ENCODE results near the gene DUSP10. TPM values are rescaled to one million over a fixed set of nuclear protein-coding genes. Genes with fewer than 3 reads are reported as not detected.

DUSP10 gene
- total RNA-seq, 1 experiment from 2014 or later: 15.9 TPM

DNA sequence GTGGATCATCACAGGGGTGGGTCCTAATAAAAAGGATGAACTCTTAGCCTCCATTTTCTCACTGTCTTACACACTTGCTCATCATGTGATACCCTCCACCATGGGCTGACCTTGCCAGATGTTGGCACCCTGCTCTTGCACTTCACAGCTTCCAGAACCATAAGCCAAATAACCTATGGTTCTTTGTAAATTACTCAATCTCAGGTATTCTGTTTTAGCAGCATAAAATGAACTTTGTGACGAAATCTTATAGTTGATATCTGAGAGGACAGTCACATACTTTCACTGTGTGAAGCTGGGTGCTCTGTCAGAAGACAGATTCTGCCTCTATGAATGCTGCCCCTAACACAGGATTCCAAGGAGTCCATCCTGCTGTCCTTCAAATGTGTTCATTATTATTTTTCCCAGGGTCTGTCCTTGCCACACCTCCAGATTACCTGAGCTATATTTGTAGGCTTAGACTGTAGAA is 13.8 kb downstream of the DUSP10 start:
- DNase-seq (ENCODE audit: unreplicated experiment): no peak
- Mint-ChIP-seq H3K27ac (ENCODE audit: low read depth, unreplicated experiment) (peak overlapping the region; percentile 82), H3K9me3 (ENCODE audit: unreplicated experiment) (no peaks in the 10 kb centered on the region), H3K36me3 (ENCODE audit: insufficient read depth, unreplicated experiment) (no peaks in the 10 kb centered on the region), H3K27me3 (ENCODE audit: insufficient read depth, unreplicated experiment) (no peaks in the 10 kb centered on the region), H3K4me3 (ENCODE audit: unreplicated experiment) (no peak overlapping the region), H3K4me1 (ENCODE audit: insufficient read depth, unreplicated experiment) (peaks cover 55% of the 10 kb centered on the region)
- ChIA-PET POLR2A (interaction anchor here (0.6 to 6.7 kb wide), 3 partner anchors 14 to 1378 kb away, joined by 4 to 133 read pairs (median 5); partner anchors contain the start of gene DUSP10), CTCF (interaction anchor here (0.7 to 2.2 kb wide), 6 partner anchors 13 to 727 kb away, joined by 3 to 10 read pairs (median 4); partner anchors contain the start of gene DUSP10)
- TF ChIP-seq, protein P1, sequence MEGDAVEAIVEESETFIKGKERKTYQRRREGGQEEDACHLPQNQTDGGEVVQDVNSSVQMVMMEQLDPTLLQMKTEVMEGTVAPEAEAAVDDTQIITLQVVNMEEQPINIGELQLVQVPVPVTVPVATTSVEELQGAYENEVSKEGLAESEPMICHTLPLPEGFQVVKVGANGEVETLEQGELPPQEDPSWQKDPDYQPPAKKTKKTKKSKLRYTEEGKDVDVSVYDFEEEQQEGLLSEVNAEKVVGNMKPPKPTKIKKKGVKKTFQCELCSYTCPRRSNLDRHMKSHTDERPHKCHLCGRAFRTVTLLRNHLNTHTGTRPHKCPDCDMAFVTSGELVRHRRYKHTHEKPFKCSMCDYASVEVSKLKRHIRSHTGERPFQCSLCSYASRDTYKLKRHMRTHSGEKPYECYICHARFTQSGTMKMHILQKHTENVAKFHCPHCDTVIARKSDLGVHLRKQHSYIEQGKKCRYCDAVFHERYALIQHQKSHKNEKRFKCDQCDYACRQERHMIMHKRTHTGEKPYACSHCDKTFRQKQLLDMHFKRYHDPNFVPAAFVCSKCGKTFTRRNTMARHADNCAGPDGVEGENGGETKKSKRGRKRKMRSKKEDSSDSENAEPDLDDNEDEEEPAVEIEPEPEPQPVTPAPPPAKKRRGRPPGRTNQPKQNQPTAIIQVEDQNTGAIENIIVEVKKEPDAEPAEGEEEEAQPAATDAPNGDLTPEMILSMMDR (IDR thresholded peaks at IDR 0.05; ENCODE audit: unreplicated experiment): no peak
- intact Hi-C loops (cut with micrococcal nuclease): loop anchor here (5.0 kb wide), 1 partner anchor 251 kb away; no protein-coding TSS in a partner anchor
- no TSS peak for BruUV-seq (replicated peaks)

DNA sequence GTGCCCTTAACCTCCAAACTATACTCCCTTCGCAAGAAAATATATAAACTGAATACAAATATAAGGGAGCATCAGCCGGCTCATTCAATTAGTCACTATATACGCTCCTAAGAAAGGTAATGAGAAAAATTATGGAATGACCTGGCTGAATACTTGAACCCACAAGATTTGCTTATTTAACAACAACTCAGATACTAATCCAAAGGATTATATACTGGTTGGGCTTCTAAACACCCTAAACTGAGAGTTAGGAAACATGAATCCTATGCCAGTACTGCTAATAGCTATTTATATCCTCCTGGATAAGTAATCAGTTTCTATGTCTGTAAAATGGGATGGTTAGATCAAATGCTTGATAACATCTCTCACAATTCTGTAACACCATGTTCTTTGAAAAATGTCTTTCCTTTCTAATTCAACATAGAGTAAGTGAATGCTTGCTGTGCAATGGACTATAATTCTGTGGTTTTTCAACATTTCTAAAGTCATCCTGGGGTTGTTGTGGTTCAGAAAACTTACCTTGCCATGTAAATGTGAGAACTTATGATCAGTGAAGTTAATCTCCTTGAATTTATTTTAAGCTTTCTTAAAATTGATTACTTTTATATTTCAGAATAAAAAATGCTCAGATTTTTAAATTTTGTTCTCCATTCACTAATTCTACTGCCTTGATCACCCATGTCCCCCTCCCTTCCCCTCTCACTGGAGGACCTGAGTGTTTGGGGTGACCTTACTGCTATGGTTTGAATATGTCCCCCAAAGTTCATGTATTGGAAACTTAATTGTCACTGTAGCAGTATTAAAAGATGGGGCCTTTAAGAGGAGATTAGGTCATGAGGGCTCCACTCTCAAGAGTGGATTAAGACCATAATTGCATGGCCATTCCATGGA is 14.5 kb downstream of the DUSP10 start:
- H3K4me1 Mint-ChIP-seq (ENCODE audit: insufficient read depth, unreplicated experiment): peaks cover 53% of the 10 kb centered on the region
- H3K9me3 Mint-ChIP-seq (ENCODE audit: unreplicated experiment): no peaks in the 10 kb centered on the region
- ChIA-PET CTCF (interaction anchor here (0.6 to 2.2 kb wide), 6 partner anchors 14 to 728 kb away, joined by 3 to 10 read pairs (median 5); partner anchors contain the start of gene DUSP10), POLR2A (interaction anchor here (0.6 to 6.7 kb wide), 5 partner anchors 13 to 187 kb away, joined by 3 to 133 read pairs (median 5); partner anchors contain the start of gene DUSP10)
- intact Hi-C loops (cut with micrococcal nuclease): loop anchor here (5.0 kb wide), 1 partner anchor 250 kb away; no protein-coding TSS in a partner anchor
- no peak for DNase-seq (ENCODE audit: unreplicated experiment)
- peak overlapping the region; percentile 97 for H3K27ac Mint-ChIP-seq (ENCODE audit: low read depth, unreplicated experiment)
- no peaks in the 10 kb centered on the region for H3K27me3 Mint-ChIP-seq (ENCODE audit: insufficient read depth, unreplicated experiment)
- no peak overlapping the region for H3K4me3 Mint-ChIP-seq (ENCODE audit: unreplicated experiment)
- TF ChIP-seq, protein P1 (IDR thresholded peaks at IDR 0.05; ENCODE audit: unreplicated experiment): no peak
- BruUV-seq (replicated peaks): no TSS peak
- H3K36me3 Mint-ChIP-seq (ENCODE audit: insufficient read depth, unreplicated experiment): peaks cover 5% of the 10 kb centered on the region

DNA sequence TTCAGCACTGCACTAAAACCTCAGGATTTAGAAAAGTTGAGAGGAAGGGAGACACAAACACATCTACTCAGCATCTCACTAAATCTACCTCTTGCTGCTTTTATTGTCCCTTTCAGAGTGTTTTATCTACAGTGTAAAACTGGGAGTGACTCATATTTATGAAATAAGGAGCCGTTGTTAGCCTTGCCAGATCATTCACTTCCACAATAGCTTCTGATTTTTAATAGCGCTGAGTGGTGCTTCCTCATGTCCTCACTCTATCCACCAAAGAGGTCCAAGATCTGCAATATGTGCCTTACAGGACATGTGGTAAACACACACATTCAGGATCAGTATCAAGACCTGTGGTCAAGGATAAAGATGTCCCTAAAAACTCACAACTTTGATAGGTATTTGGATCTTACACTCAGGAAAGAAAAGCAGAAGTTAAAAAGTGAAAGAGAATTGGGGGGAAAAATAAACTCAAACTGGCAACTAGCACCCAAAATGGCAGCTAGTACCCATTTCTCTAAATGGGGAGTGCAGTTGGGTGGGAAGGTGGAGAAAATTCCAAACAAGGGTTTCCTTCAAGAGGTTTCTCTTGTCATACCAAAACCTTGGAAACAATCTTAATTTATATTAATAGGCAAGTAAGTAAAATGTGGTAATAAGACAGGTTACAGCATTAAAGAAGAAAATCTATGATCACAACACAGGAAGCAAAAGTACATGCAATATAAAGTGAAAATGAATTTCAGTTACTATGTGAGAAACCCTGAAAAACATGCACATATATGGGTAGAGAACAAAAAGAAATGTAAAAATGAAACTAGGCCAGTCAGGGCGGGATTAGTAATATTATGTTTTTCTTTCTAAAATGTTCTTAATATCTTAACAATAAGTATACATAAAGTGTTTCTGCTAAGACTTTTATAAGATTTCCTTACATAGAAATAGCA is 15.9 kb downstream of the DUSP10 start:
- Mint-ChIP-seq H3K4me3 (ENCODE audit: unreplicated experiment) (peak overlapping the region; percentile 47), H3K9me3 (ENCODE audit: unreplicated experiment) (no peaks in the 10 kb centered on the region), H3K36me3 (ENCODE audit: insufficient read depth, unreplicated experiment) (peaks cover 9% of the 10 kb centered on the region), H3K4me1 (ENCODE audit: insufficient read depth, unreplicated experiment) (peaks cover 53% of the 10 kb centered on the region), H3K27ac (ENCODE audit: low read depth, unreplicated experiment) (peak overlapping the region; percentile 97), H3K27me3 (ENCODE audit: insufficient read depth, unreplicated experiment) (no peaks in the 10 kb centered on the region)
- TF ChIP-seq, protein P1 (IDR thresholded peaks at IDR 0.05; ENCODE audit: unreplicated experiment): no peak
- no TSS peak for BruUV-seq (replicated peaks)
- peak; percentile 67 for DNase-seq (ENCODE audit: unreplicated experiment)
- ChIA-PET POLR2A (interaction anchor here (0.6 to 6.7 kb wide), 16 partner anchors 9 to 729 kb away, joined by 3 to 133 read pairs (median 4); partner anchors contain the start of gene DUSP10), CTCF (interaction anchor here (0.6 to 2.1 kb wide), 12 partner anchors 8 to 730 kb away, joined by 3 to 15 read pairs (median 6); partner anchors contain the start of gene DUSP10)
- intact Hi-C loops (cut with micrococcal nuclease): loop anchor here (5.0 kb wide), 1 partner anchor 249 kb away; no protein-coding TSS in a partner anchor
